Activated gamma-delta T cell (primary cell): Measurements from ENCODE around the gene TRAF7.
"Not testable (repeated sequence)": the region's sequence is repeated elsewhere in the genome, so short reads cannot be mapped to it uniquely, and the experiment has no call there.

Experiments
- DNase-seq: peaks from one replicate; lab custom pipeline; 2025; lab: John Stamatoyannopoulos, UW
- total RNA-seq, 2 donors: gene quantifications; one replicate each; lab custom pipeline; 2026; lab: John Stamatoyannopoulos, UW

Gene TRAF7
- 63.9 to 73.1 reads per million in 2 donors for total RNA-seq

GRCh38 chr16:2155091-2155950 is at the start of gene TRAF7:
Gene TRAF7, plus strand, starts transcription at chr16:2155782. Its CDS starts 8,139 bp downstream, at chr16:2163921.
- DNase-seq, result peak; percentile 97

DNA sequence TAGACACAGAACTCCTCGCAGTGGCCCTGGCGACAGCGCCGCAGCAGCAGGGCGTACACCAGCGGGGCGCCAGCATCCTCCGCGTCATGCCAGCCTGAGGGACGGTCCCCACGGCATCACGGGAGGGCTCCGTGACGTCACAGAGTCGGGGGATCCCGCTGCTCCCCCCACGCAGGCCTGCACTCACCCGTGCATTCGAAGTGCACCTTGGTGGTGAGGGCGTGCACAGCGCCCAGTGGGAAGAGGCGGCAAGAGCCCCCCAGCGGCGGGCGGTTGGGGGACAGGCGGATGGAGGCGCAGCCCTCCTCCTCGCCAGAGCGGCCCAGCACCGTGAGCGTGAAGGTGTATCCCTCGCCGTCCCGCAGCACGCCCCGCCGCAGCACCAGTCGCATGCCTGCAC is 49.4 kb upstream of the TRAF7 start:
- not testable (repeated sequence) for DNase-seq

- not testable (repeated sequence) for DNase-seq
Measured at GRCh38 chr16:2107121-2107790, 48.3 kb upstream of the TRAF7 start.

- DNase-seq, result not testable (repeated sequence)
Measured at GRCh38 chr16:2107791-2108125, 47.8 kb upstream of the TRAF7 start.

DNA sequence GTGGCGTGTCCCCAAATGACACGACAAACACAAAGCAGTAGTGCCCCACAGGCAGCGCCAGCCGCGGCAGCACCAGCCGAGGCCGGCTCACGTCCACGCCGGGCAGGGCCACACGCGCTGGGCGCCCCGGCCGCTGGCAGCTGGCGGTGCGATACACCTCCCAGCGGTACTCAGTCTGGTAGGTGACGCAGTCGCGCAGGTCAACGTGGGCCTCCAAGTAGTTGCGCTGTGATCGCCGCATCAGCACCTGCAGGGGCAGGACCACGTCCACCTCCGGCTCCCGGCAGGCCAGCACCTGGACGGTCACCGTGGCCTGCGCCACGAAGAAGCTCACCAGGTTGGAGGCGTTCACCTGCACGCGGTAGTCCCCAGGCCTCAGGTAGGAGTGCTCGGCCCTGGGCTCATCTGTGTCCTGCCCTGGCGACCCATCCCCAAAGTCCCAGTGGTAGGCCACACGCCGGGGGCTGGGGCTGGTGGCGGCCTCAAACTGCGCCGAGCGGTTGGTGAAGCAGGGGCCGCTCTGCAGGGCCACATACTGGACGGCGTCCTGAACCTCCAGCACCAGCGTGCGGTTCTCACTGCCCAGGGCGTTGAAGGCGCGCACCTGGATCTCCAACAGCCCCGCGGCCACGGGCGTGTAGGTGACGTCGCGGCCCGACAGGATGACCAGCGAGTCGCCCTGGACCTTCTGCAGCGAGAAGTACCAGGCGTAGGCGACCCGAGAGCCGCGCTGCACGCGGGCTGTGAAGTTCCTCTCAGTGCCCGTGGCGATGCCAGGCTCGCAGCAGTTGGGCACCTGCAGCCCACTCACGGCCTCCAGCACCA is 46.9 kb upstream of the TRAF7 start:
- not testable (repeated sequence) for DNase-seq

- DNase-seq, result not testable (repeated sequence)
Measured at GRCh38 chr16:2109271-2109580, 46.4 kb upstream of the TRAF7 start.

GRCh38 chr16:2109872-2110271 is 45.7 kb upstream of the TRAF7 start:
- DNase-seq, result not testable (repeated sequence)

- DNase-seq, result not testable (repeated sequence)
Measured at GRCh38 chr16:2110332-2111008, 45.1 kb upstream of the TRAF7 start.

- DNase-seq, result not testable (repeated sequence)
Measured at GRCh38 chr16:2111009-2111353, 44.6 kb upstream of the TRAF7 start.

- DNase-seq, result not testable (repeated sequence)
Measured at GRCh38 chr16:2111412-2112335, 43.9 kb upstream of the TRAF7 start.

DNA sequence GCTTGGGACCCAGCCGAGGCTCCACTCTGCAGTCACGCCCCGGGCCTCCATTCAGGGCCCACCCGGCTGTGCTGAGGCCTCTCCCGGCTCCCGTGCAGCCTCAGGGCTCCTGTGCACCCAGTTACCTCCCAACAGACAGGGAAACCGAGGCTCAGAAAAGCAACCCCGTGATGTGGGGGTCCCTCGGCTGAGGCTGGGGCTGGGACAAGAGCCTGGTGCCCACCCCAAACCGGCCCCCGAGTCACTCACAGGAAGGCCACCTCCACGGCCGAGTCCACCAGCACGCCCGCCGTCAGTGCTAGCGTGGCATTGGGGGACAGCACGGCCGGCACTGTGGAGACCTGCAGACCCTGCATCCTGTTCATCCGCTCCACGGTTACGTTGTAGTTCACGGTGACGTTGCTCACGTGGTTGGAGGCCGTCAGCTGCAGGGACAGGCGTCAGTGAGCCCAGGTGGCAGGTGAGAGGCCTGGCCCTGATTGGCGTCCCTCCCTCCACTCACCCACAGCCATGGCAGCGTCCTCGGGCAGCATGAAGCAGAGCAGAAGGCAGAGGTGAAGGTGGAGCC is 43.0 kb upstream of the TRAF7 start:
- not testable (repeated sequence) for DNase-seq

DNA sequence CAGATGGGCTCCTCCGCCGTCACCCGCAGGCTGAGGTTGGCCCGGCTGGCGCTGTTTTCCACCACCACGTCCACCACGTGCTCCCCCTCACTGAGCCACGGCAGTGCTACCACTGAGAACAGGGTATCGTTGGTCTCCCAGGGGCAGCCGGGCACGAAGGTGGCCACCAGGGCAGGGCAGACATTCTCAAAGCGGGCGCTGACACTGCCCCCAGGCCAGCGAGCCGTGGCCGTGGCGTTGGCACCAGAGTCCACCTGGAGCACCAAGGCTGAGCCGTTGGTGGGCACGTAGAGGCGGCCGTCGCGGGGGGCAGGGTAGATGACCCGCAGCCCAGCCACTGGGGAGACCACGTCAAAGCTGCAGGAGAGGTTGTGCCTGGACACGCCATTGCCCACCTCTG is 41.4 kb upstream of the TRAF7 start:
- not testable (repeated sequence) for DNase-seq

GRCh38 chr16:2114885-2115590 is 40.5 kb upstream of the TRAF7 start:
- DNase-seq, result not testable (repeated sequence)

- DNase-seq, result no peak
Measured at GRCh38 chr16:2115591-2115973, 40.0 kb upstream of the TRAF7 start.

DNA sequence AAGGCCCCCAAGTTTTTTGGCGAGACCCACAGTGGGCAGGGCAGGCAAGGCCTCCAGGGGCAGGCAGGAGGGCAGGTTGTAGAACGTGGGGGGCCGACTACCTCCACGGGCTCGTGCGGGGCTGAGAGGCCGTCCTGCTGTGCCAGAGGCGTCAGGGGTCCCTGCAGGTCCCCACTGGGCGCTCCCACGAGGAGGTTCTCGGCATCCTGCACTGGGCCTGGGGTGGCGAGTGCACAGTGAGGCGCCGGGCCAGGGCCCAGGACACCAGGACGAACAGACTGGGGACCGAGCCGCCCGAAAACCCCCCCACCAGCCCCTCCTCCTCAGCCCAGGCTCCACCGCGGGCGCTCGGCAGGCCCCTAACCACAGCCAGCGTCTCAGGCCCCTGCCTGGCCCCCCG is 39.2 kb upstream of the TRAF7 start:
- DNase-seq, result not testable (repeated sequence)

GRCh38 chr16:2117341-2117740 is 38.2 kb upstream of the TRAF7 start:
- DNase-seq, result not testable (repeated sequence)

DNA sequence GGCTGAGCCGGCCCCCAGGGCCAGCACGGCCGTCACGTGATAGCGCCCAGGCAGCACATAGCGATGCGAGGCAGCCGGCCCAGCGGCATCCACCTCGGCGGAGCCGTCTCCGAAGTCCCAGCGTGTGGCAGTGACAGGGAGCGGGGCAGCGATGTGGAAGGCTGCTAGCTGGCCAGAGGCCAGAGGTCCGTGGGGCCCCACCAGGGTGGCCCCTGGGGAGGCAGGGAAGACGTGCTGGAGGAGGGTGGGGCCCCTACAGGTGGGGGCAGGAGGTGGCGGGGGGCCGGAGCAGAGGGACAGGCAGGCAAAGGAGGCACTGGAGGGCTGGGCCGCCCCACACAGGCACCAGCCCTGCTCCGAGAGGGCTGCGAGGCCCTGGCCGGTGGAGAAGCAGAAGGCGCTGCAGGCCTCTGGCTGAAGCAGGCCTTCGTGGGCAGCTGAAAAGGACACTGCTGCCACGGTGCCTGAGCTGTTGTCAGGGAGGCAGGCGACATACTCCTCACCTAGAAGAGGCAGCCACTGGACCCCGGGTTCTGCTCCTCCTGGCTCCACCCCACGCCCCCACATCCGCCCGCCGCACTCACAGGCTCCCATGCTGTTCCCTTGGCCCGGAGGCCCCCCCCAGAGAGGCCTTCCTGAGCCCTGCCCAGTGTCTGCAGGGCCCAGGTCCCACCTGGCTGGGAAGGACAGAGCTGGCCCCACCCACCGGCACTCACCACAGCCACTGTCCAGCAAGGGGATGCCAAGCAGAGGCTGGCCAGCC is 37.4 kb upstream of the TRAF7 start:
- not testable (repeated sequence) for DNase-seq

DNA sequence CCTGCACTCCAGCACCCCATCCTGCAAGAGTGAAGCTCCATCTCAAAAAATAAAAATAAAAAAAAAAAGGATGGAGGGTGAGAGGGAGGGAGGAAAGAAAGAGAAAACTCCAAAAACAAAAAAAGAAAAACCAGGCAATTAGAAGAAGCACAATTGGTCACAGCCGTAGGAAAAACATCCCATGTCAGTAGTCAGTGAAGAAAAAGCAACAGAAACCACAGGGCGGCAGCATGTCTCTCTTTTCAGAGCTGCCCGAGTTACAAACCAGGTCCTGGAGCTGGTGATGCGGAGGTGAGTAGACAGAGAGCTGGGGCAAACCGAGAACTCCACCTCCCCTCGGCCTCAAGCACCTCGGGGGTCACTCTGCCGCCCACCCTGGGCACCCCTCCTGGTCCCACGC is 34.3 kb upstream of the TRAF7 start:
- DNase-seq, result not testable (repeated sequence)

DNA sequence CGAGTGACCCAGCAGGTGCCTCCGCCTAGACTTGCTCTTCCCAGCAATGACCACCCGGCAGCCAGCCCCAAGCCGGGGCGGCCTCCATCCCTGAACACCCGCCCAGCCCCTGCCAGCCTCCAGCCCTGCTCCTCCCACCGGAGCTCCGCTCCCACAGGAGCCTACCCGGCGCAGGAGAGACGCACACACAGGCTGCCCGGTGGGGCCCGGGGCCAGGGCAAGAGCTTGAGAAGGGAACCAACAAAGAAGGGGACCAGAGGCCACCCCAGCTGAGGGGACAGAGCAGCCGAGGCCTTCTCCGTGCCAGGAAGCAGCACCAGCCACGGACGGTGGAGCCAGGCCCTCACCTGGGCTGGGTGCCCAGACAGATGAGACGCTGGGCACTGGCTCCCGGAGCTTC is 33.7 kb upstream of the TRAF7 start:
- no peak for DNase-seq
